Liver (tissue), 9 donors: ENCODE measurements around the gene PCED1B. TPM values are rescaled to one million over a fixed set of nuclear protein-coding genes. Genes with fewer than 3 reads are reported as not detected.

Experiments
- DNase-seq: peaks from one replicate; pipeline ENCODE4 v3.0.0-alpha.2; 2017; ENCODE audit warnings: low spot score
- H3K27ac ChIP-seq, 2 donors: one replicate each; pipeline ENCODE4 v1.7.0; 2013; ENCODE audit warnings: inconsistent platforms in 2 of 2, low read length in 2 of 2, control low read depth in 1 of 2, low read depth in 1 of 2, mild to moderate bottlenecking in 1 of 2
- H3K27me3 ChIP-seq, 4 donors: one replicate each; pipeline versions ENCODE4 v1.6.1 to v1.7.0; 2013; ENCODE audit warnings: low read length in 3 of 4, inconsistent platforms in 1 of 4, mild to moderate bottlenecking in 1 of 4, moderate library complexity in 1 of 4; ENCODE audit not compliant: control insufficient read depth in 4 of 4, insufficient read depth in 4 of 4
- H3K36me3 ChIP-seq, 4 donors: one replicate each; pipeline versions ENCODE4 v1.6.1 to v1.7.0; 2013; ENCODE audit warnings: low read length in 3 of 4, mild to moderate bottlenecking in 3 of 4, low read depth in 1 of 4, moderate library complexity in 1 of 4; ENCODE audit not compliant: control insufficient read depth in 4 of 4, insufficient read depth in 3 of 4
- H3K4me1 ChIP-seq, 4 donors: one replicate each; pipeline versions ENCODE4 v1.6.1 to v1.7.0; 2013; ENCODE audit warnings: low read length in 3 of 4, mild to moderate bottlenecking in 3 of 4, moderate library complexity in 1 of 4; ENCODE audit not compliant: control insufficient read depth in 4 of 4, insufficient read depth in 4 of 4
- H3K4me3 ChIP-seq, 3 donors: one replicate each; pipeline versions ENCODE4 v1.6.1 to v1.7.0; 2013; ENCODE audit warnings: low read length in 3 of 3, control low read depth in 1 of 3, low read depth in 1 of 3, mild to moderate bottlenecking in 1 of 3
- H3K9ac ChIP-seq, 2 donors: one replicate each; pipeline ENCODE4 v1.7.0; 2013; ENCODE audit warnings: low read length in 2 of 2, mild to moderate bottlenecking in 2 of 2, moderate library complexity in 2 of 2, control low read depth in 1 of 2, low read depth in 1 of 2
- H3K9me3 ChIP-seq, 4 donors: one replicate each; pipeline versions ENCODE4 v1.6.1 to v1.7.0; 2013; ENCODE audit warnings: low read length in 3 of 4; ENCODE audit not compliant: control insufficient read depth in 4 of 4
- EGR1 ChIP-seq, 2 donors: IDR thresholded peaks; 2 replicates each; pipeline ENCODE4 v1.6.1; 2016 to 2018; ENCODE audit warnings: antibody characterized with exemption in 2 of 2, low read depth in 2 of 2
- FOXA1 ChIP-seq: IDR thresholded peaks from 2 replicates; pipeline ENCODE4 v1.6.1; 2016; ENCODE audit warnings: antibody characterized with exemption
- FOXA2 ChIP-seq: IDR thresholded peaks from 2 replicates; pipeline ENCODE4 v1.6.1; 2016; ENCODE audit warnings: antibody characterized with exemption
- GABPA ChIP-seq, 2 donors: IDR thresholded peaks in 1 of 2; conservative IDR thresholded peaks in 1 of 2; 2 replicates each; pipeline ENCODE4 v1.6.1; 2016; ENCODE audit warnings: antibody characterized with exemption in 2 of 2, mild to moderate bottlenecking in 1 of 2, moderate library complexity in 1 of 2
- HNF4A ChIP-seq, 2 donors: conservative IDR thresholded peaks; 2 replicates each; pipeline ENCODE4 v1.6.1; 2016; ENCODE audit warnings: antibody characterized with exemption in 2 of 2, mild to moderate bottlenecking in 2 of 2
- HNF4G ChIP-seq: IDR thresholded peaks from 2 replicates; pipeline ENCODE4 v1.6.1; 2016; ENCODE audit warnings: antibody characterized with exemption
- JUND ChIP-seq, 2 donors: IDR thresholded peaks; 2 replicates each; pipeline ENCODE4 v1.6.1; 2016; ENCODE audit warnings: antibody characterized with exemption in 2 of 2
- NR2F2 ChIP-seq: IDR thresholded peaks from 2 replicates; pipeline ENCODE4 v1.6.1; 2016; ENCODE audit warnings: antibody characterized with exemption
- RAD21 ChIP-seq, 2 donors: IDR thresholded peaks; 2 replicates each; pipeline ENCODE4 v1.6.1; 2016; ENCODE audit warnings: antibody characterized with exemption in 2 of 2, mild to moderate bottlenecking in 2 of 2
- RXRA ChIP-seq, 2 donors: IDR thresholded peaks; 2 replicates each; pipeline ENCODE4 v1.6.1; 2017 to 2018; ENCODE audit warnings: antibody characterized with exemption in 2 of 2, mild to moderate bottlenecking in 1 of 2
- SP1 ChIP-seq: IDR thresholded peaks from 2 replicates; pipeline ENCODE4 v1.6.1; 2018; ENCODE audit warnings: antibody characterized with exemption, mild to moderate bottlenecking
- TAF1 ChIP-seq: conservative IDR thresholded peaks from 2 replicates; pipeline ENCODE4 v1.6.1; 2016; ENCODE audit warnings: antibody characterized with exemption, mild to moderate bottlenecking
- YY1 ChIP-seq: IDR thresholded peaks from 2 replicates; pipeline ENCODE4 v1.6.1; 2016; ENCODE audit warnings: antibody characterized with exemption, mild to moderate bottlenecking
- WGBS: extraction: QIAGEN DNeasy Blood & Tissue Kit; methylation state at CpG from one replicate; pipeline ENCODE4 v1.1.7; 2013; 5-methylcytosine and 5-hydroxymethylcytosine counted together
- polyA plus RNA-seq, 2 donors: library from polyadenylated mRNA; stranded (reverse) in 1 of 2; unstranded in 1 of 2; fragments of 200-250 nt in 1 of 2; fragments of >200 nt in 1 of 2; fragmentation: Nextera tagmentation in 1 of 2; extraction: Ambion mirVana in 1 of 2; gene quantifications; one replicate each; pipeline versions ENCODE4 v1.2.1 to v1.2.3, GENCODE V29; 2013 to 2015
- total RNA-seq, 2 donors: library from RNA; depleted of rRNA; stranded (reverse); fragments of >200 nt; gene quantifications; one replicate each; pipeline ENCODE4 v1.2.3, GENCODE V29; 2014
- TF ChIP-seq, protein P1 (sequence below): IDR thresholded peaks from 2 replicates; pipeline ENCODE4 v1.6.1; 2016; ENCODE audit warnings: antibody characterized with exemption
- TF ChIP-seq, protein P2 (sequence below): IDR thresholded peaks from 2 replicates; pipeline ENCODE4 v1.6.1; 2016; ENCODE audit warnings: antibody characterized with exemption
- TF ChIP-seq, protein P3 (sequence below): IDR thresholded peaks from 2 replicates; pipeline ENCODE4 v1.6.1; 2016; ENCODE audit warnings: antibody characterized with exemption, mild to moderate bottlenecking
- TF ChIP-seq, protein P4 (sequence below): fragments of 150-350 bp; IDR thresholded peaks from 2 replicates; pipeline ENCODE4 v1.5.1; 2017; ENCODE audit warnings: improper control_type of control experiment, low read depth, low read length; ENCODE audit not compliant: missing input control
- TF ChIP-seq, protein P5 (sequence below): IDR thresholded peaks from 2 replicates; pipeline ENCODE4 v1.6.1; 2016; ENCODE audit warnings: antibody characterized with exemption
- donor health status: healthy.
- donor health status: healthy.
- donor health status: healthy.
- donor health status: healthy.
- donor health status: healthy.

PCED1B gene
- total and polyA plus RNA-seq, 4 donors = 0.51 to 1.8 (median 1.1) TPM

DNA sequence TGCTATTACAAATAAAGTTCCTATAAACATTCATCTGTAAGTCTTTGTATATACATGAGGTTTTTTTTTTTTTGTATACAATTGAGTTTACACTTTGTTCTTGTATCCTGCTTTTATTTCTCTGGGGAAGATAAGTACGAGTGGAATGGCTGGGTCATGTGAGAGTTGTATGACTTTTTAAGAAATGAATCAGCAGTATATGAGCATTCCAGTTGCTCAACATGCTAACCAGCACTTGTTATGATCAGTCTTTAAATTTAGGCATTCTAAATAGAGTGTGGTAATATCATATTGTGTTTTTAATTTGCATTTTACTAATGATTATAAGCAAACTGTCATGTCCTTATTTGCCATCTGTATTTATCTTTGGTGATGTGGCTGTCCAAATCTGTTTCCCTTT, 45.0 kb downstream of the PCED1B start:
- DNase-seq = no peak
- WGBS = 62% methylated on average over 1 of the region's 1 CpG
- H3K9ac ChIP-seq = no peak overlapping the region
- H3K9me3 ChIP-seq = no peaks in the 10 kb centered on the region
- H3K27ac ChIP-seq = no peak overlapping the region
- no peaks in the 10 kb centered on the region for H3K27me3 ChIP-seq
- TF ChIP-seq, protein P1, sequence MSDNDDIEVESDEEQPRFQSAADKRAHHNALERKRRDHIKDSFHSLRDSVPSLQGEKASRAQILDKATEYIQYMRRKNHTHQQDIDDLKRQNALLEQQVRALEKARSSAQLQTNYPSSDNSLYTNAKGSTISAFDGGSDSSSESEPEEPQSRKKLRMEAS = no peak
- TF ChIP-seq EGR1 (IDR thresholded peaks at IDR 0.05; ENCODE audit: low read depth in 2 of 2) = no peak
- TF ChIP-seq, protein P2, sequence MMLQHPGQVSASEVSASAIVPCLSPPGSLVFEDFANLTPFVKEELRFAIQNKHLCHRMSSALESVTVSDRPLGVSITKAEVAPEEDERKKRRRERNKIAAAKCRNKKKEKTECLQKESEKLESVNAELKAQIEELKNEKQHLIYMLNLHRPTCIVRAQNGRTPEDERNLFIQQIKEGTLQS = no peak
- TF ChIP-seq FOXA1 = no peak
- no peak for TF ChIP-seq RXRA (IDR thresholded peaks at IDR 0.05)
- TF ChIP-seq HNF4A (conservative IDR thresholded peaks at IDR 0.05) = no peak
- TF ChIP-seq, protein P3, sequence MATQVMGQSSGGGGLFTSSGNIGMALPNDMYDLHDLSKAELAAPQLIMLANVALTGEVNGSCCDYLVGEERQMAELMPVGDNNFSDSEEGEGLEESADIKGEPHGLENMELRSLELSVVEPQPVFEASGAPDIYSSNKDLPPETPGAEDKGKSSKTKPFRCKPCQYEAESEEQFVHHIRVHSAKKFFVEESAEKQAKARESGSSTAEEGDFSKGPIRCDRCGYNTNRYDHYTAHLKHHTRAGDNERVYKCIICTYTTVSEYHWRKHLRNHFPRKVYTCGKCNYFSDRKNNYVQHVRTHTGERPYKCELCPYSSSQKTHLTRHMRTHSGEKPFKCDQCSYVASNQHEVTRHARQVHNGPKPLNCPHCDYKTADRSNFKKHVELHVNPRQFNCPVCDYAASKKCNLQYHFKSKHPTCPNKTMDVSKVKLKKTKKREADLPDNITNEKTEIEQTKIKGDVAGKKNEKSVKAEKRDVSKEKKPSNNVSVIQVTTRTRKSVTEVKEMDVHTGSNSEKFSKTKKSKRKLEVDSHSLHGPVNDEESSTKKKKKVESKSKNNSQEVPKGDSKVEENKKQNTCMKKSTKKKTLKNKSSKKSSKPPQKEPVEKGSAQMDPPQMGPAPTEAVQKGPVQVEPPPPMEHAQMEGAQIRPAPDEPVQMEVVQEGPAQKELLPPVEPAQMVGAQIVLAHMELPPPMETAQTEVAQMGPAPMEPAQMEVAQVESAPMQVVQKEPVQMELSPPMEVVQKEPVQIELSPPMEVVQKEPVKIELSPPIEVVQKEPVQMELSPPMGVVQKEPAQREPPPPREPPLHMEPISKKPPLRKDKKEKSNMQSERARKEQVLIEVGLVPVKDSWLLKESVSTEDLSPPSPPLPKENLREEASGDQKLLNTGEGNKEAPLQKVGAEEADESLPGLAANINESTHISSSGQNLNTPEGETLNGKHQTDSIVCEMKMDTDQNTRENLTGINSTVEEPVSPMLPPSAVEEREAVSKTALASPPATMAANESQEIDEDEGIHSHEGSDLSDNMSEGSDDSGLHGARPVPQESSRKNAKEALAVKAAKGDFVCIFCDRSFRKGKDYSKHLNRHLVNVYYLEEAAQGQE = no peak
- TF ChIP-seq GABPA (IDR thresholded peaks at IDR 0.05 in 1 of 2, conservative IDR thresholded peaks at IDR 0.05 in 1 of 2) = no peak
- TF ChIP-seq TAF1 = no peak
- no peak for TF ChIP-seq JUND (IDR thresholded peaks at IDR 0.05)
- TF ChIP-seq FOXA2 = no peak
- H3K36me3 ChIP-seq = no peaks in the 10 kb centered on the region
- H3K4me1 ChIP-seq = no peaks in the 10 kb centered on the region
- no peak overlapping the region for H3K4me3 ChIP-seq

DNA sequence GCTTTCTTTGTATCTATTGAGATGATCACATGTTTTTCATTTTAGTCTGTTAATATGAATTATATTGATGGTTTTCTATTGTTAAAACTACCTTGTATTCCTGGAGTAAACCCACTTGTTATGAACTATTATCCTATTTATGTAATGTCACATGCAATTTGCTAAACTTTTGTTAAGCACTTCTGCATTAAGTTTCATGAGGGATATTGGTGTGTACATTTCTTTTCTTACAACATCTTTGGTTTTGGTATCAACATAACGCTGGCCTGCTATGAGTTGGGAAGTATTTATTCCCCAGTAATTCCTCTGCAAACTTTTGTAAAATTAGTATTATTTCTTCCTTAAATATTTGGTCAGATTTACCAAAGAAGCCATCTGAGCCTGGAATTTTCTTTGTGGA, 46.8 kb downstream of the PCED1B start:
- 91% methylated on average over 1 of the region's 1 CpG for WGBS

More for the DNA sequence above, 46.8 kb downstream of the PCED1B start:
- Histone ChIP-seq H3K9ac (no peak overlapping the region), H3K36me3 (no peaks in the 10 kb centered on the region), H3K9me3 (no peaks in the 10 kb centered on the region), H3K27me3 (no peaks in the 10 kb centered on the region), H3K4me1 (no peaks in the 10 kb centered on the region), H3K4me3 (no peak overlapping the region), H3K27ac (no peak overlapping the region)
- DNase-seq = no peak
- TF ChIP-seq SP1 = no peak
- TF ChIP-seq, protein P1 = no peak
- no peak for TF ChIP-seq HNF4A (conservative IDR thresholded peaks at IDR 0.05)
- no peak for TF ChIP-seq NR2F2
- TF ChIP-seq YY1 = no peak
- TF ChIP-seq HNF4G = no peak
- TF ChIP-seq TAF1 = no peak
- no peak for TF ChIP-seq JUND (IDR thresholded peaks at IDR 0.05)
- TF ChIP-seq GABPA (IDR thresholded peaks at IDR 0.05 in 1 of 2, conservative IDR thresholded peaks at IDR 0.05 in 1 of 2) = no peak
- TF ChIP-seq RAD21 (IDR thresholded peaks at IDR 0.05) = no peak
- TF ChIP-seq, protein P4, sequence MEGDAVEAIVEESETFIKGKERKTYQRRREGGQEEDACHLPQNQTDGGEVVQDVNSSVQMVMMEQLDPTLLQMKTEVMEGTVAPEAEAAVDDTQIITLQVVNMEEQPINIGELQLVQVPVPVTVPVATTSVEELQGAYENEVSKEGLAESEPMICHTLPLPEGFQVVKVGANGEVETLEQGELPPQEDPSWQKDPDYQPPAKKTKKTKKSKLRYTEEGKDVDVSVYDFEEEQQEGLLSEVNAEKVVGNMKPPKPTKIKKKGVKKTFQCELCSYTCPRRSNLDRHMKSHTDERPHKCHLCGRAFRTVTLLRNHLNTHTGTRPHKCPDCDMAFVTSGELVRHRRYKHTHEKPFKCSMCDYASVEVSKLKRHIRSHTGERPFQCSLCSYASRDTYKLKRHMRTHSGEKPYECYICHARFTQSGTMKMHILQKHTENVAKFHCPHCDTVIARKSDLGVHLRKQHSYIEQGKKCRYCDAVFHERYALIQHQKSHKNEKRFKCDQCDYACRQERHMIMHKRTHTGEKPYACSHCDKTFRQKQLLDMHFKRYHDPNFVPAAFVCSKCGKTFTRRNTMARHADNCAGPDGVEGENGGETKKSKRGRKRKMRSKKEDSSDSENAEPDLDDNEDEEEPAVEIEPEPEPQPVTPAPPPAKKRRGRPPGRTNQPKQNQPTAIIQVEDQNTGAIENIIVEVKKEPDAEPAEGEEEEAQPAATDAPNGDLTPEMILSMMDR = no peak
- TF ChIP-seq, protein P2 = no peak
- TF ChIP-seq, protein P5, sequence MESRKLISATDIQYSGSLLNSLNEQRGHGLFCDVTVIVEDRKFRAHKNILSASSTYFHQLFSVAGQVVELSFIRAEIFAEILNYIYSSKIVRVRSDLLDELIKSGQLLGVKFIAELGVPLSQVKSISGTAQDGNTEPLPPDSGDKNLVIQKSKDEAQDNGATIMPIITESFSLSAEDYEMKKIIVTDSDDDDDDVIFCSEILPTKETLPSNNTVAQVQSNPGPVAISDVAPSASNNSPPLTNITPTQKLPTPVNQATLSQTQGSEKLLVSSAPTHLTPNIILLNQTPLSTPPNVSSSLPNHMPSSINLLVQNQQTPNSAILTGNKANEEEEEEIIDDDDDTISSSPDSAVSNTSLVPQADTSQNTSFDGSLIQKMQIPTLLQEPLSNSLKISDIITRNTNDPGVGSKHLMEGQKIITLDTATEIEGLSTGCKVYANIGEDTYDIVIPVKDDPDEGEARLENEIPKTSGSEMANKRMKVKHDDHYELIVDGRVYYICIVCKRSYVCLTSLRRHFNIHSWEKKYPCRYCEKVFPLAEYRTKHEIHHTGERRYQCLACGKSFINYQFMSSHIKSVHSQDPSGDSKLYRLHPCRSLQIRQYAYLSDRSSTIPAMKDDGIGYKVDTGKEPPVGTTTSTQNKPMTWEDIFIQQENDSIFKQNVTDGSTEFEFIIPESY = no peak
- TF ChIP-seq EGR1 (IDR thresholded peaks at IDR 0.05; ENCODE audit: low read depth in 2 of 2) = no peak
- no peak for TF ChIP-seq RXRA (IDR thresholded peaks at IDR 0.05)
